ENCODE results near the gene PARP12. TPM values are rescaled to one million over a fixed set of nuclear protein-coding genes. Genes with fewer than 3 reads are reported as not detected.
A peak's percentile ranks its signal among the peaks of the same experiment; 100 is the strongest.

Gene PARP12
- total and polyA plus RNA-seq, 2 of the 13 experiments (the other 11 are each of a cell fraction or from before 2014, with no cell fraction given): 15.5 to 35.2 TPM

DNA sequence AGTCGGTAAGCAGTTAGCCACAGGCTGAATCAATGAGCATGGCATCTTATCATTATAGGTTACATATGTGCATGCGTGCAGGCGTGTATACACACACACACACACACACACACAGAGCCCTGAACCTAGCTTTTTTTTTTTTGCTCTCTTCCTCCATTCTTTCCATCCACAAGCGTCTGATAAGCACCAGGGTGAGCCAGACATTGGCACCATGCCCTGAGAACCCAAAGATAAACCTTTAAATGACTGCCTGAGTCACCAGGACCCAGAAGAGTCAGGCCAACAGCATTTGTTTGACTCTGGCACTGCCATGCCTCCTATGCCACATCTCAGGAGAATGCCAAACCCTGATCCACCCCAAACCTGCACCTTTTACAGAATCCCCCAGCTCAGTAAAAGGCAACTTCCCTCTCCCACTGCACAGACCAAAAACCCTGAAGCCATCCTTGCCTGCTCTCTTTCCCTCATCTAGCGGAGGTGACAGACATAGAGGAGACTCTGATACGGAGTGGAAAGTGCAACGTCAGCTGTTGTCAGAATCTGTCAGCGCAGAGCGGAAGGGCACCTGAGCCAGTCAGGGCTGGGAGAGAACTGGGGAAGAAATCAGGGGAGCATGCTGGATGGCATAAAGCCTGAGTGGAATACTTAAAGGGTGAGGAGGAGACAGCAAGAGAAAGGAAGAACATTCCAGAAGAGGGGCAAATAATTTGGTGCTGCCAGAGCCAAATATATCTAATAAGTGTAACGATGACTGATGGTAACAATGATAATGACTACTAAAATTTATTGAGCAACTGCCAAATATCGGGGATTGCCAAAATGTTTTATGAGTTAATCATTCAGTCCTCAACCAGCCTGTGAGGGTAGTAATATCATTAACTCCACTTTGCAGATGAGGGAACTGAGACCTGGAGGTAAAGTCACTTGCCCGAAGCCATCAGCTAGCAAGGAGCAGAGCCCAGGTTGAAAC lies 3.2 kb downstream of the PARP12 start (continued):
- TF ChIP-seq PREB (CRISPR knock-in tag; IDR thresholded peaks at IDR 0.05) (no peak), MAFF (IDR thresholded peaks at IDR 0.05; ENCODE audit: low read depth, low read length) (peak; percentile 52), MAFK (conservative IDR thresholded peaks at IDR 0.05 in 1 of 2, IDR thresholded peaks at IDR 0.05 in 1 of 2; ENCODE audit: low read length in 2 of 2) (peak; percentile 75)

GRCh38 chr7:140058517-140058916 lies 4.2 kb downstream of the PARP12 start:
- H3K27me3 ChIP-seq (ENCODE audit: control insufficient read depth in 1 of 2, insufficient read depth in 2 of 2, low read length in 2 of 2): no peaks in the 10 kb centered on the region
- FAIRE-seq (no peak), DNase-seq (ENCODE audit: low spot score) (no peak), ATAC-seq (no peak)
- CTCF ChIA-PET (ENCODE audit: low intra/inter-chr PET ratio, low total read pairs): no interaction called here
- peaks cover 5 to 21% of the 10 kb centered on the region in 2 experiments for H3K36me3 ChIP-seq (replicated peaks in 1 of 2; ENCODE audit: control insufficient read depth in 1 of 2, insufficient read depth in 2 of 2, low read length in 2 of 2)
- TF ChIP-seq HOXA7 (CRISPR knock-in tag; IDR thresholded peaks at IDR 0.05): no peak
- no peak for TF ChIP-seq MTA3 (CRISPR knock-in tag; IDR thresholded peaks at IDR 0.05)
- no peak for TF ChIP-seq ZNF431 (CRISPR knock-in tag; IDR thresholded peaks at IDR 0.05; ENCODE audit: borderline replicate concordance, low read depth)
- intact Hi-C loops (cut with micrococcal nuclease; ENCODE audit: unreplicated experiment): no loop called here
- H4K20me1 ChIP-seq (ENCODE audit: insufficient read depth, low read length): no peaks in the 10 kb centered on the region
- BruUV-seq (replicated peaks): no TSS peak
- peaks cover 57% of the 10 kb centered on the region for H3K4me1 ChIP-seq (ENCODE audit: insufficient read depth, low read length)
- no peak overlapping the region for H3K4me3 ChIP-seq (replicated peaks in 1 of 3; ENCODE audit: insufficient read depth in 1 of 3, low read depth in 2 of 3, low read length in 3 of 3)
- POLR2A ChIA-PET: no interaction called here
- H3K4me2 ChIP-seq (ENCODE audit: low read depth, low read length): no peak overlapping the region
- H3K9ac ChIP-seq (ENCODE audit: insufficient read depth, low read depth, low read length): no peak overlapping the region
- H2AFZ ChIP-seq (ENCODE audit: low read length): no peak overlapping the region
- H3K27ac ChIP-seq (ENCODE audit: extremely low read length, insufficient read depth, low read length): no peak overlapping the region
- H3K9me3 ChIP-seq (ENCODE audit: low read length): no peaks in the 10 kb centered on the region
- in situ Hi-C loops (cut with HindIII; ENCODE audit: extremely low pct_ligation_motif_present, low pct_unique_long_range_greater_than_20kb): no loop called here
- 96% methylated on average over 7 of the region's 7 CpGs for WGBS (ENCODE audit: low lambda C conversion rate)
- H3K79me2 ChIP-seq (ENCODE audit: insufficient read depth, low read length): peaks cover 20% of the 10 kb centered on the region
